Astrocyte (in vitro differentiated cells and primary cell): ENCODE measurements around the gene OSTN.

Experiments
- EZH2 ChIP-seq: IDR thresholded peaks from 2 replicates; pipeline ENCODE4 v1.6.1; 2012; ENCODE audit warnings: mild to moderate bottlenecking, low read length, inconsistent platforms; ENCODE audit not compliant: insufficient read depth
- TF ChIP-seq, protein P1 (sequence below): IDR thresholded peaks from 2 replicates; pipeline ENCODE4 v1.5.1; 2011; ENCODE audit warnings: low read depth, mild to moderate bottlenecking, inconsistent platforms, low read length, moderate library complexity; ENCODE audit not compliant: insufficient read depth

DNA sequence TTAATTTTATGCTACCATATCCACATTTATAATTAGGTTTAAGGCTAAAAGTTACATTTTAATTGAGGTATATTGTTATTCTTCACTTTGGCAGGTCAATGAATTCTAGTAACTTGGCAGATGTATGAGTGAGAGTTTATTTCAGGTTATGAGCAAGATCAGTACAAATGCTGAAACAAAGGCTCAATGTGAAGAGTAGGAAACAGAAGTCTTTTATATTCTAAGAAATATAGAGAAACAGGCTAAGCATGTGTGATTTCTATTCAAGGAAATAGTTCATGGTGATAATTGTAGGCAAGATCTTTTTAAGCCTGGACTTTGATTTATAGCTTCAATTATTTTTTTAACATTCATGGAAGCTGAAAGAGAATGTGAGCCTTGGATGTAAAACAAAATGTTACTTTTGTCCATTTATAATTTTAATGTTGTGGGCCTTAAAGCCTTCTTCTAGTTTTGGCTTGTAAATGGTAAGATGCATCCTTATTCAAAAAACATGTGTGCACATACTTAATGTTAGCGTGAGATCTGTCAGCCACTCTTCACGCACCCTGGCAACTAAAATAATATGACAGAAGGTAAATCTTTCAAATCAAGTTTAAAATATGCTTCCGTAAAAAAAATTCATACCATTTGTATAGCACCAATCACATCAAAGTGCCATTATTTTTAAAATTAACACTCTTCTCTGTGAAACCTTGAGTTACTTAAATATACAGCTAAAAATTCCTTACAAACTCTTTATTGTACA is 22.8 kb upstream of the OSTN start:
- TF ChIP-seq, protein P1, sequence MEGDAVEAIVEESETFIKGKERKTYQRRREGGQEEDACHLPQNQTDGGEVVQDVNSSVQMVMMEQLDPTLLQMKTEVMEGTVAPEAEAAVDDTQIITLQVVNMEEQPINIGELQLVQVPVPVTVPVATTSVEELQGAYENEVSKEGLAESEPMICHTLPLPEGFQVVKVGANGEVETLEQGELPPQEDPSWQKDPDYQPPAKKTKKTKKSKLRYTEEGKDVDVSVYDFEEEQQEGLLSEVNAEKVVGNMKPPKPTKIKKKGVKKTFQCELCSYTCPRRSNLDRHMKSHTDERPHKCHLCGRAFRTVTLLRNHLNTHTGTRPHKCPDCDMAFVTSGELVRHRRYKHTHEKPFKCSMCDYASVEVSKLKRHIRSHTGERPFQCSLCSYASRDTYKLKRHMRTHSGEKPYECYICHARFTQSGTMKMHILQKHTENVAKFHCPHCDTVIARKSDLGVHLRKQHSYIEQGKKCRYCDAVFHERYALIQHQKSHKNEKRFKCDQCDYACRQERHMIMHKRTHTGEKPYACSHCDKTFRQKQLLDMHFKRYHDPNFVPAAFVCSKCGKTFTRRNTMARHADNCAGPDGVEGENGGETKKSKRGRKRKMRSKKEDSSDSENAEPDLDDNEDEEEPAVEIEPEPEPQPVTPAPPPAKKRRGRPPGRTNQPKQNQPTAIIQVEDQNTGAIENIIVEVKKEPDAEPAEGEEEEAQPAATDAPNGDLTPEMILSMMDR: no peak
- TF ChIP-seq EZH2: no peak
